IMR-90 (cell line): Measurements from ENCODE around the gene MCCD1. TPM values are rescaled to one million over a fixed set of nuclear protein-coding genes. Genes with fewer than 3 reads are reported as not detected.

ENCODE experiments used
- ATAC-seq: fragments of 200-7000 bp; cut with Tn5 transposase; 2 replicates; pipeline ENCODE4 v1.9.1; 2020; ENCODE audit warnings: low read depth, mild to moderate bottlenecking, moderate library complexity
- BruUV-seq: library from RNA; stranded (reverse); fragments of 400-500 nt; replicated peaks from 2 replicates; lab custom pipeline; 2021; lab: Mats Ljungman, UMichigan
- CTCF ChIA-PET: fragments of 300-600 bp; formaldehyde crosslinking; extraction: SDS; loops from one replicate; lab custom pipeline; 2021; ENCODE audit warnings: antibody characterized with exemption; lab: Yijun Ruan, JAX
- POLR2A ChIA-PET: fragments of 300-600 bp; sonication (Branson Sonifier 250); formaldehyde crosslinking; loops from one replicate; lab custom pipeline; 2022; ENCODE audit warnings: antibody characterized with exemption; ENCODE audit not compliant: unreplicated experiment; lab: Charles Lee
- DNase-seq: peaks from one replicate; pipeline ENCODE4 v3.0.0; 2013
- H2AFZ ChIP-seq: replicated peaks from 2 replicates; pipeline ENCODE3; 2013; ENCODE audit warnings: low read length, mild to moderate bottlenecking; ENCODE audit not compliant: poor library complexity
- H2AK5ac ChIP-seq: 2 replicates; pipeline ENCODE4 v1.6.1; 2013; ENCODE audit warnings: low read depth, low read length, inconsistent platforms
- H2AK9ac ChIP-seq: replicated peaks from 2 replicates; pipeline ENCODE3; 2013; ENCODE audit warnings: mild to moderate bottlenecking, low read depth, low read length, moderate library complexity; ENCODE audit not compliant: poor library complexity
- H2BK120ac ChIP-seq: 2 replicates; pipeline ENCODE4 v1.6.1; 2013; ENCODE audit warnings: low read depth, low read length, inconsistent platforms
- H2BK15ac ChIP-seq: 3 replicates; pipeline ENCODE4 v1.6.1; 2013; ENCODE audit warnings: low read depth, low read length, inconsistent platforms
- H2BK20ac ChIP-seq: 2 replicates; pipeline ENCODE4 v1.6.1; 2013; ENCODE audit warnings: low read depth, mild to moderate bottlenecking, inconsistent platforms, low read length, moderate library complexity
- H2BK5ac ChIP-seq: 2 replicates; pipeline ENCODE4 v1.6.1; 2013; ENCODE audit warnings: mild to moderate bottlenecking, low read depth, low read length, inconsistent platforms; ENCODE audit not compliant: poor library complexity, severe bottlenecking
- H3K14ac ChIP-seq: replicated peaks from 2 replicates; pipeline ENCODE4 v1.6.1; 2013; ENCODE audit warnings: low read depth, low read length, inconsistent platforms
- H3K18ac ChIP-seq: 2 replicates; pipeline ENCODE4 v1.6.1; 2013; ENCODE audit warnings: low read depth, low read length, control low read depth
- H3K23ac ChIP-seq: 2 replicates; pipeline ENCODE4 v1.6.1; 2013; ENCODE audit warnings: low read depth, low read length, inconsistent platforms
- H3K27ac ChIP-seq: 2 replicates; pipeline ENCODE4 v1.5.1; 2013; ENCODE audit warnings: mild to moderate bottlenecking, control low read depth, low read length; ENCODE audit not compliant: insufficient read depth
- H3K27me3 ChIP-seq: 2 replicates; pipeline ENCODE4 v1.6.1; 2013; ENCODE audit warnings: low read length; ENCODE audit not compliant: control insufficient read depth, insufficient read depth
- H3K36me3 ChIP-seq: 2 replicates; pipeline ENCODE4 v1.6.1; 2013; ENCODE audit warnings: low read length, mixed read lengths; ENCODE audit not compliant: control insufficient read depth, insufficient read depth
- H3K4ac ChIP-seq: 2 replicates; pipeline ENCODE4 v1.6.1; 2013; ENCODE audit warnings: low read depth, low read length, inconsistent platforms
- H3K4me1 ChIP-seq: 2 replicates; pipeline ENCODE4 v1.6.1; 2013; ENCODE audit warnings: low read length, mixed read lengths; ENCODE audit not compliant: control insufficient read depth, insufficient read depth
- H3K4me2 ChIP-seq: 2 replicates; pipeline ENCODE4 v1.6.1; 2013; ENCODE audit warnings: low read depth, mild to moderate bottlenecking, control low read depth, low read length, moderate library complexity
- H3K4me3 ChIP-seq: 2 replicates; pipeline ENCODE4 v1.5.1; 2013; ENCODE audit warnings: low read depth, mild to moderate bottlenecking, control low read depth, low read length, moderate library complexity; ENCODE audit not compliant: insufficient read depth
- H3K56ac ChIP-seq: 2 replicates; pipeline ENCODE4 v1.6.1; 2013; ENCODE audit warnings: low read length, inconsistent platforms; ENCODE audit not compliant: insufficient read depth; ENCODE audit errors: extremely low read depth
- H3K79me1 ChIP-seq, 2 experiments: 2 replicates each; pipeline ENCODE4 v1.6.1; 2013; ENCODE audit warnings: low read length in 2 of 2, inconsistent platforms in 1 of 2, low read depth in 1 of 2
- H3K9ac ChIP-seq: 2 replicates; pipeline ENCODE4 v1.6.1; 2013; ENCODE audit warnings: low read depth, low read length, control low read depth
- H3K9me1 ChIP-seq: 2 replicates; pipeline ENCODE4 v1.6.1; 2013; ENCODE audit warnings: low read length, inconsistent platforms; ENCODE audit not compliant: insufficient read depth
- H3K9me3 ChIP-seq: 2 replicates; pipeline ENCODE4 v1.6.1; 2013; ENCODE audit warnings: low read length; ENCODE audit not compliant: control insufficient read depth, insufficient read depth
- H4K20me1 ChIP-seq: 2 replicates; pipeline ENCODE4 v1.6.1; 2013; ENCODE audit warnings: low read length, inconsistent platforms; ENCODE audit not compliant: insufficient read depth
- H4K5ac ChIP-seq: 2 replicates; pipeline ENCODE4 v1.6.1; 2013; ENCODE audit warnings: mild to moderate bottlenecking, low read depth, low read length, control low read depth
- H4K8ac ChIP-seq, 2 experiments: 2 replicates each; pipeline ENCODE4 v1.6.1; 2013; ENCODE audit warnings: low read depth in 2 of 2, low read length in 2 of 2, control low read depth in 1 of 2, inconsistent platforms in 1 of 2
- H4K91ac ChIP-seq: 2 replicates; pipeline ENCODE4 v1.6.1; 2013; ENCODE audit warnings: low read depth, low read length, inconsistent platforms; ENCODE audit not compliant: insufficient read depth
- BHLHE40 ChIP-seq: fragments of 150-350 bp; IDR thresholded peaks from 2 replicates; pipeline ENCODE4 v1.6.1; 2016; ENCODE audit warnings: mild to moderate bottlenecking, low read depth, low read length
- CHD1 ChIP-seq: IDR thresholded peaks from 2 replicates; pipeline ENCODE4 v1.6.1; 2012; ENCODE audit warnings: low read depth, low read length, improper control_type of control experiment
- FOS ChIP-seq: fragments of 150-350 bp; IDR thresholded peaks from 2 replicates; pipeline ENCODE4 v1.6.1; 2016; ENCODE audit warnings: low read depth, low read length
- MAFK ChIP-seq: IDR thresholded peaks from 2 replicates; pipeline ENCODE4 v1.6.1; 2012; ENCODE audit warnings: low read depth, low read length, improper control_type of control experiment
- MAZ ChIP-seq: IDR thresholded peaks from 2 replicates; pipeline ENCODE4 v1.6.1; 2012; ENCODE audit warnings: low read depth, mild to moderate bottlenecking, low read length, improper control_type of control experiment, moderate library complexity, borderline replicate concordance
- MXI1 ChIP-seq: IDR thresholded peaks from 2 replicates; pipeline ENCODE4 v1.6.1; 2012; ENCODE audit warnings: low read depth, mild to moderate bottlenecking, low read length, moderate library complexity, borderline replicate concordance
- NFE2L2 ChIP-seq: fragments of 150-350 bp; IDR thresholded peaks from 2 replicates; pipeline ENCODE4 v1.6.1; 2016; ENCODE audit warnings: low read depth, mild to moderate bottlenecking, low read length
- RAD21 ChIP-seq: IDR thresholded peaks from 2 replicates; pipeline ENCODE4 v1.6.1; 2012; ENCODE audit warnings: low read length, improper control_type of control experiment
- RFX5 ChIP-seq: IDR thresholded peaks from 2 replicates; pipeline ENCODE4 v1.8.0; 2012; ENCODE audit warnings: low read depth, mild to moderate bottlenecking, low read length, moderate library complexity
- SMC3 ChIP-seq: fragments of 150-350 bp; IDR thresholded peaks from 2 replicates; pipeline ENCODE4 v1.6.1; 2016; ENCODE audit warnings: low read depth, mild to moderate bottlenecking, antibody characterized with exemption, low read length, moderate library complexity
- WGBS, 2 experiments: methylation state at CpG; one replicate each; pipeline versions ENCODE4 v1.1.5 to v1.1.7; 2013; ENCODE audit warnings: missing lambda C conversion rate in 2 of 2; ENCODE audit not compliant: insufficient read length in 1 of 2; ENCODE audit errors: extremely low coverage in 2 of 2; 5-methylcytosine and 5-hydroxymethylcytosine counted together
- dilution Hi-C: fragments of 300-500 bp; cut with HindIII; formaldehyde crosslinking; loops from one replicate; pipeline ENCODE4 v1.14.3; 2018; ENCODE audit warnings: low sequenced_read_pairs; ENCODE audit not compliant: unreplicated experiment
- in situ Hi-C: fragments of 300-500 bp; cut with MboI; formaldehyde crosslinking; loops from 3 replicates; pipeline ENCODE4 v1.14.3; 2019; ENCODE audit warnings: low sequenced_read_pairs, inconsistent platforms, mixed read lengths
- intact Hi-C: fragments of 100-400 bp; cut with micrococcal nuclease; formaldehyde crosslinking; loops from 2 replicates; pipeline ENCODE4 v1.10.0; 2022
- polyA plus RNA-seq, 3 experiments: library from polyadenylated mRNA; depleted of rRNA; stranded (reverse); fragments of >200 nt; gene quantifications; 2 replicates each; pipeline ENCODE4 v1.2.3, GENCODE V29; 2012; ENCODE audit warnings: low replicate concordance in 1 of 3
- total RNA-seq: library from RNA; depleted of rRNA; stranded (reverse); fragments of >200 nt; gene quantifications from 2 replicates; pipeline ENCODE4 v1.2.3, GENCODE V29; 2012
- TF ChIP-seq, protein P1 (sequence below): conservative IDR thresholded peaks from 2 replicates; pipeline ENCODE4 v1.5.1; 2012; ENCODE audit warnings: mild to moderate bottlenecking, low read depth, low read length, improper control_type of control experiment
- TF ChIP-seq, protein P2 (sequence below): fragments of 150-350 bp; IDR thresholded peaks from 2 replicates; pipeline ENCODE4 v1.6.1; 2017; ENCODE audit warnings: mild to moderate bottlenecking, antibody characterized with exemption, low read length, low read depth
- TF ChIP-seq, protein P3 (sequence below): fragments of 150-350 bp; IDR thresholded peaks from 2 replicates; pipeline ENCODE4 v1.6.1; 2016; ENCODE audit warnings: low read depth, mild to moderate bottlenecking, low read length, moderate library complexity, borderline replicate concordance

Gene MCCD1
- total and polyA plus RNA-seq, 2 of the 4 experiments (the other 2 are of a cell fraction), result not detected

DNA sequence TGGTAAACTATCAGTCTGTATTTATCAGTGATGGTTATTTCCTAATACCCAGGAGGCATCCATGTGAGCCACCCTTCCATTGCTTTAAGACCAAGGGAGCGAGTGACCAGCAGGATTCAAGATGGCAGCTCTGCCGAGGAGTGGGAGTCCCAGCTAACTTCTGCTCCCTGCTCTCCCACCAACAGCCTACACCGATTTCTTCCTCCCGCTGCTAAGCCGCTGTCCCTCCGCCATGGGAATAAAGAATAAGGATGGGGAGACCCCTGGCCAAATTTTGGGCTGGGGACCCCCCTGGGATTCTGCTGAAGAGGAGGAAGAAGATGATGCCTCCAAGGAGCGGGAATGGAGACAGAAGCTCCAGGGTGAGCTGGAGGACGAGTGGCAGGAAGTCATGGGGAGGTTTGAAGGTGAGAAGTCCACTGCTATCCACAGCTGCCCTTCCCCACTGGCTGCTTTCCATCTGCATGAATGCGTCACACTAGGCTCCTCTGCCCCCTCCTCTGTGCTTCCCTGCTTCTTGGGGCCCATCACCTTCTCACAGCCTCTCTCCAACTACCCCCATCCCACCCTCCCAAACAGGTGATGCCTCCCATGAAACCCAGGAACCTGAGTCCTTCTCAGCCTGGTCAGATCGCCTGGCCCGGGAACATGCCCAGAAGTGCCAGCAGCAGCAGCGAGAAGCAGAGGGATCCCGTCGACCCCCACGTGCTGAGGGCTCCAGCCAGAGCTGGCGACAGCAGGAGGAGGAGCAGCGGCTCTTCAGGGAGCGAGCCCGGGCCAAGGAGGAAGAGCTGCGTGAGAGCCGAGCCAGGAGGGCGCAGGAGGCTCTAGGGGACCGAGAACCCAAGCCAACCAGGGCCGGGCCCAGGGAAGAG lies 28.9 kb downstream of the MCCD1 start:
- Histone ChIP-seq H3K56ac (no peak overlapping the region), H2AK9ac (no peak overlapping the region), H3K9me3 (no peaks in the 10 kb centered on the region), H2AFZ (no peak overlapping the region), H2BK20ac (no peak overlapping the region), H3K9ac (no peak overlapping the region), H2BK120ac (no peak overlapping the region), H4K8ac (no peak overlapping the region), H3K23ac (no peak overlapping the region), H3K36me3 (peaks cover 33% of the 10 kb centered on the region), H2BK5ac (no peak overlapping the region), H3K18ac (no peak overlapping the region), H3K4ac (no peak overlapping the region), H3K27ac (no peak overlapping the region), H3K9me1 (peaks cover 19% of the 10 kb centered on the region; the same call in 1 of the 2 replicates), H3K14ac (no peak overlapping the region), H2BK15ac (no peak overlapping the region), H3K4me1 (peaks cover 18% of the 10 kb centered on the region), H4K5ac (no peak overlapping the region), H3K4me2 (no peak overlapping the region), H3K79me1 (peaks cover 12 to 26% of the 10 kb centered on the region in 2 experiments), H3K4me3 (no peak overlapping the region), H4K91ac (no peak overlapping the region), H2AK5ac (no peak overlapping the region), H3K27me3 (no peaks in the 10 kb centered on the region), H4K20me1 (no peaks in the 10 kb centered on the region)
- intact Hi-C loops (no loop called here), in situ Hi-C loops (no loop called here), dilution Hi-C loops (no loop called here)
- ATAC-seq, result no peak
- ChIA-PET CTCF (no interaction called here), POLR2A (no interaction called here)
- BruUV-seq, result no TSS peak
- no peak for TF ChIP-seq MAZ
- no peak for TF ChIP-seq SMC3
- TF ChIP-seq NFE2L2, result no peak
- TF ChIP-seq RFX5, result no peak
- no peak for TF ChIP-seq MAFK
- TF ChIP-seq, protein P1, sequence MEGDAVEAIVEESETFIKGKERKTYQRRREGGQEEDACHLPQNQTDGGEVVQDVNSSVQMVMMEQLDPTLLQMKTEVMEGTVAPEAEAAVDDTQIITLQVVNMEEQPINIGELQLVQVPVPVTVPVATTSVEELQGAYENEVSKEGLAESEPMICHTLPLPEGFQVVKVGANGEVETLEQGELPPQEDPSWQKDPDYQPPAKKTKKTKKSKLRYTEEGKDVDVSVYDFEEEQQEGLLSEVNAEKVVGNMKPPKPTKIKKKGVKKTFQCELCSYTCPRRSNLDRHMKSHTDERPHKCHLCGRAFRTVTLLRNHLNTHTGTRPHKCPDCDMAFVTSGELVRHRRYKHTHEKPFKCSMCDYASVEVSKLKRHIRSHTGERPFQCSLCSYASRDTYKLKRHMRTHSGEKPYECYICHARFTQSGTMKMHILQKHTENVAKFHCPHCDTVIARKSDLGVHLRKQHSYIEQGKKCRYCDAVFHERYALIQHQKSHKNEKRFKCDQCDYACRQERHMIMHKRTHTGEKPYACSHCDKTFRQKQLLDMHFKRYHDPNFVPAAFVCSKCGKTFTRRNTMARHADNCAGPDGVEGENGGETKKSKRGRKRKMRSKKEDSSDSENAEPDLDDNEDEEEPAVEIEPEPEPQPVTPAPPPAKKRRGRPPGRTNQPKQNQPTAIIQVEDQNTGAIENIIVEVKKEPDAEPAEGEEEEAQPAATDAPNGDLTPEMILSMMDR, result no peak
- TF ChIP-seq BHLHE40, result no peak
- no peak for TF ChIP-seq RAD21
- TF ChIP-seq, protein P2, sequence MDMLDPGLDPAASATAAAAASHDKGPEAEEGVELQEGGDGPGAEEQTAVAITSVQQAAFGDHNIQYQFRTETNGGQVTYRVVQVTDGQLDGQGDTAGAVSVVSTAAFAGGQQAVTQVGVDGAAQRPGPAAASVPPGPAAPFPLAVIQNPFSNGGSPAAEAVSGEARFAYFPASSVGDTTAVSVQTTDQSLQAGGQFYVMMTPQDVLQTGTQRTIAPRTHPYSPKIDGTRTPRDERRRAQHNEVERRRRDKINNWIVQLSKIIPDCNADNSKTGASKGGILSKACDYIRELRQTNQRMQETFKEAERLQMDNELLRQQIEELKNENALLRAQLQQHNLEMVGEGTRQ, result no peak
- TF ChIP-seq MXI1, result no peak
- TF ChIP-seq, protein P3, sequence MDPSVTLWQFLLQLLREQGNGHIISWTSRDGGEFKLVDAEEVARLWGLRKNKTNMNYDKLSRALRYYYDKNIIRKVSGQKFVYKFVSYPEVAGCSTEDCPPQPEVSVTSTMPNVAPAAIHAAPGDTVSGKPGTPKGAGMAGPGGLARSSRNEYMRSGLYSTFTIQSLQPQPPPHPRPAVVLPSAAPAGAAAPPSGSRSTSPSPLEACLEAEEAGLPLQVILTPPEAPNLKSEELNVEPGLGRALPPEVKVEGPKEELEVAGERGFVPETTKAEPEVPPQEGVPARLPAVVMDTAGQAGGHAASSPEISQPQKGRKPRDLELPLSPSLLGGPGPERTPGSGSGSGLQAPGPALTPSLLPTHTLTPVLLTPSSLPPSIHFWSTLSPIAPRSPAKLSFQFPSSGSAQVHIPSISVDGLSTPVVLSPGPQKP, result no peak
- no peak for TF ChIP-seq CHD1
- TF ChIP-seq FOS, result no peak
- DNase-seq, result no peak
- WGBS, 2 experiments, result 69% methylated on average over 5 of the region's 24 CpGs; no CpG with 5 or more reads in 1 of the 2 experiments
